ENCODE data around the gene FAM161A. TPM values are rescaled to one million over a fixed set of nuclear protein-coding genes. Genes with fewer than 3 reads are reported as not detected.
A peak's percentile ranks its signal among the peaks of the same experiment; 100 is the strongest.
"Not testable (repeated sequence)": the region's sequence is repeated elsewhere in the genome, so short reads cannot be mapped to it uniquely, and the experiment has no call there.

FAM161A gene
- polyA plus RNA-seq, 1 donor from 2014 or later = 17.5 TPM

DNA sequence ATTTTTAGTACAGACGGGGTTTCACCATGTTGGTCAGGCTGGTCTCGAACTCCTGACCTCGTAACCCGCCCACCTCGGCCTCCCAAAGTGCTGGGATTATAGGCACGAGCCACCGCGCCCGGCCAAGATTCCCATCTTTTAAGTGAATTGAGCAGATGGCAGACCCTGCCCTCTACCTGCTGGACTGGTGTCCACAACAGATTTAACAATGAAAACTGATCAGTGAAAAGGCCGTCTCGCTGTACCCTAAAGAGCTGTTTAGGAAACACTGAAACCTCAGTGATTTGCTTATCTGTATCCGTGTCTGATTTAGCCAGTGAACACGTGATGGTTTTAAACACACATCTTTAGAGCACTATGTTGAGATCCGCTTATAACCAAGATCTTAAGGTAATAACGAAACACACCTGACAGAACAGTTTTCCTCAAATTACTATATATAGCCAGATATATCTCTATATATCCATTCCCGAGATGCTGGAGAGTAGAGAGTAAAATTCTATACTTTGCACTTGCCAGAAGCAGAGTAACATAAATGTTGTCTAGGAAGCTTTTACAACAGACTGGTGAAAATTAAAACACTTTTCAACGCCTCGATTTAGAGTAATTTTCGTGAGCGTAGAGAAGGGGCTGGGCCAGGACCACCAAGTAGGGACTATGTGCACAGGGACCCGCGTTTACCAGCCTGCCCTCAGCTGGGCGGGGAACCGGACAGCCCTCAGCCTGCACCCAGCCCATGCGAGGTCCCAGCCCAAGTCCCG lies 594 bp downstream of the FAM161A start:
- no peaks in the 10 kb centered on the region for H3K27me3 ChIP-seq (ENCODE audit: insufficient read depth, low read depth, low read length)
- H3K4me2 ChIP-seq (ENCODE audit: low read length) = peak overlapping the region; percentile 74
- peak overlapping the region; percentile 88 for H2AFZ ChIP-seq (ENCODE audit: low read depth, low read length)
- peaks cover 5% of the 10 kb centered on the region for H3F3A ChIP-seq (ENCODE audit: insufficient read depth, low read length, poor library complexity, severe bottlenecking)
- peak overlapping the region; percentile 89 for H3K27ac ChIP-seq (ENCODE audit: low read length)
- no peaks in the 10 kb centered on the region for H4K20me1 ChIP-seq (ENCODE audit: insufficient read depth)
- H3K9me2 ChIP-seq (ENCODE audit: insufficient read depth, low read length) = no peaks in the 10 kb centered on the region
- no peaks in the 10 kb centered on the region for H3K36me3 ChIP-seq (ENCODE audit: insufficient read depth, low read length)
- no peaks in the 10 kb centered on the region for H3K9me3 ChIP-seq (ENCODE audit: low read length)
- no peaks in the 10 kb centered on the region for H3K79me2 ChIP-seq (replicated peaks; ENCODE audit: insufficient read depth, low read length)
- H3K9ac ChIP-seq (ENCODE audit: low read length) = peak overlapping the region; percentile 75
- H3K4me3 ChIP-seq (ENCODE audit: low read length) = peak overlapping the region; percentile 95
- TF ChIP-seq TAF1 (IDR thresholded peaks at IDR 0.05; ENCODE audit: low read depth) = no peak
- no peak for TF ChIP-seq POLR2AphosphoS5 (IDR thresholded peaks at IDR 0.05)
- TF ChIP-seq MXI1 (conservative IDR thresholded peaks at IDR 0.05; ENCODE audit: poor library complexity, severe bottlenecking) = no peak
- no peak for TF ChIP-seq SMC3 (conservative IDR thresholded peaks at IDR 0.05; ENCODE audit: poor library complexity)
- TF ChIP-seq EZH2 (IDR thresholded peaks at IDR 0.05; ENCODE audit: borderline replicate concordance, insufficient read depth, low read length, poor library complexity, severe bottlenecking) = no peak
- TF ChIP-seq, protein P1, sequence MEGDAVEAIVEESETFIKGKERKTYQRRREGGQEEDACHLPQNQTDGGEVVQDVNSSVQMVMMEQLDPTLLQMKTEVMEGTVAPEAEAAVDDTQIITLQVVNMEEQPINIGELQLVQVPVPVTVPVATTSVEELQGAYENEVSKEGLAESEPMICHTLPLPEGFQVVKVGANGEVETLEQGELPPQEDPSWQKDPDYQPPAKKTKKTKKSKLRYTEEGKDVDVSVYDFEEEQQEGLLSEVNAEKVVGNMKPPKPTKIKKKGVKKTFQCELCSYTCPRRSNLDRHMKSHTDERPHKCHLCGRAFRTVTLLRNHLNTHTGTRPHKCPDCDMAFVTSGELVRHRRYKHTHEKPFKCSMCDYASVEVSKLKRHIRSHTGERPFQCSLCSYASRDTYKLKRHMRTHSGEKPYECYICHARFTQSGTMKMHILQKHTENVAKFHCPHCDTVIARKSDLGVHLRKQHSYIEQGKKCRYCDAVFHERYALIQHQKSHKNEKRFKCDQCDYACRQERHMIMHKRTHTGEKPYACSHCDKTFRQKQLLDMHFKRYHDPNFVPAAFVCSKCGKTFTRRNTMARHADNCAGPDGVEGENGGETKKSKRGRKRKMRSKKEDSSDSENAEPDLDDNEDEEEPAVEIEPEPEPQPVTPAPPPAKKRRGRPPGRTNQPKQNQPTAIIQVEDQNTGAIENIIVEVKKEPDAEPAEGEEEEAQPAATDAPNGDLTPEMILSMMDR (IDR thresholded peaks at IDR 0.05; ENCODE audit: poor library complexity, severe bottlenecking) = no peak
- TF ChIP-seq RAD21 (conservative IDR thresholded peaks at IDR 0.05) = no peak
- TF ChIP-seq, protein P2, sequence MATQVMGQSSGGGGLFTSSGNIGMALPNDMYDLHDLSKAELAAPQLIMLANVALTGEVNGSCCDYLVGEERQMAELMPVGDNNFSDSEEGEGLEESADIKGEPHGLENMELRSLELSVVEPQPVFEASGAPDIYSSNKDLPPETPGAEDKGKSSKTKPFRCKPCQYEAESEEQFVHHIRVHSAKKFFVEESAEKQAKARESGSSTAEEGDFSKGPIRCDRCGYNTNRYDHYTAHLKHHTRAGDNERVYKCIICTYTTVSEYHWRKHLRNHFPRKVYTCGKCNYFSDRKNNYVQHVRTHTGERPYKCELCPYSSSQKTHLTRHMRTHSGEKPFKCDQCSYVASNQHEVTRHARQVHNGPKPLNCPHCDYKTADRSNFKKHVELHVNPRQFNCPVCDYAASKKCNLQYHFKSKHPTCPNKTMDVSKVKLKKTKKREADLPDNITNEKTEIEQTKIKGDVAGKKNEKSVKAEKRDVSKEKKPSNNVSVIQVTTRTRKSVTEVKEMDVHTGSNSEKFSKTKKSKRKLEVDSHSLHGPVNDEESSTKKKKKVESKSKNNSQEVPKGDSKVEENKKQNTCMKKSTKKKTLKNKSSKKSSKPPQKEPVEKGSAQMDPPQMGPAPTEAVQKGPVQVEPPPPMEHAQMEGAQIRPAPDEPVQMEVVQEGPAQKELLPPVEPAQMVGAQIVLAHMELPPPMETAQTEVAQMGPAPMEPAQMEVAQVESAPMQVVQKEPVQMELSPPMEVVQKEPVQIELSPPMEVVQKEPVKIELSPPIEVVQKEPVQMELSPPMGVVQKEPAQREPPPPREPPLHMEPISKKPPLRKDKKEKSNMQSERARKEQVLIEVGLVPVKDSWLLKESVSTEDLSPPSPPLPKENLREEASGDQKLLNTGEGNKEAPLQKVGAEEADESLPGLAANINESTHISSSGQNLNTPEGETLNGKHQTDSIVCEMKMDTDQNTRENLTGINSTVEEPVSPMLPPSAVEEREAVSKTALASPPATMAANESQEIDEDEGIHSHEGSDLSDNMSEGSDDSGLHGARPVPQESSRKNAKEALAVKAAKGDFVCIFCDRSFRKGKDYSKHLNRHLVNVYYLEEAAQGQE (IDR thresholded peaks at IDR 0.05; ENCODE audit: borderline replicate concordance) = no peak
- TF ChIP-seq EP300 (conservative IDR thresholded peaks at IDR 0.05; ENCODE audit: poor library complexity, severe bottlenecking) = no peak

DNA sequence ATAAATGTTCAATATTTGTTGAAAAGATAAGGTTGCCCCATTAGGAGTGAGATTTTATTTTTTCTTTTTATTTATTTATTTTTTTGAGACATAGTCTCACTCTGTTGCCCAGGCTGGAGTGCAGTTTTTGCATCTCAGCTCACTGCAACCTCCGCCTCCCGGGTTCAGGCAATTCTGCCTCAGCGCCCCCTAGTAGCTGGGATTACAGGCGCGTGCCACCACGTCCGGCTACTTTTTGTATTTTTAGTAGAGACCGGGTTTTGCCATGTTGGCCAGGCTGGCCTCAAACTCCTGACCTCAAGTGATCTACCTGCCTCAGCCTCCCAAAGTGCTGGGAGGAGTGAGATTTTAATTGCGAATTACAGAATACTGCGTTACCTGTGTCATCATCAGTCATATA lies 2.6 kb downstream of the FAM161A start:
- not testable (repeated sequence) for H3F3A ChIP-seq (ENCODE audit: insufficient read depth, low read length, poor library complexity, severe bottlenecking)

More for the DNA sequence above, 2.6 kb downstream of the FAM161A start:
- not testable (repeated sequence) for H3K27ac ChIP-seq (ENCODE audit: low read length); H3K4me3 ChIP-seq (ENCODE audit: low read length); H3K9me3 ChIP-seq (ENCODE audit: low read length); H3K9ac ChIP-seq (ENCODE audit: low read length); H3K9me2 ChIP-seq (ENCODE audit: insufficient read depth, low read length); H3K79me2 ChIP-seq (replicated peaks; ENCODE audit: insufficient read depth, low read length); H3K4me2 ChIP-seq (ENCODE audit: low read length); H3K27me3 ChIP-seq (ENCODE audit: insufficient read depth, low read depth, low read length); H3K36me3 ChIP-seq (ENCODE audit: insufficient read depth, low read length); H2AFZ ChIP-seq (ENCODE audit: low read depth, low read length); H4K20me1 ChIP-seq (ENCODE audit: insufficient read depth)

Measured in neural cell (in vitro differentiated cells).